ENCODE results near the gene INSC. TPM values are rescaled to one million over a fixed set of nuclear protein-coding genes. Genes with fewer than 3 reads are reported as not detected.

Gene INSC
- total and polyA plus RNA-seq, 10 donors, result 0.04 to 1.8 (median 0.29) TPM; not detected in 2

- 73 to 86% (median 75%) methylated on average over 2 to 3 of the region's 3 CpGs for WGBS, 5 donors
- intact Hi-C loops (cut with DNase I; ENCODE audit: low total_unique reads), result no loop called here
- H3K27me3 ChIP-seq (replicated peaks in 1 of 7), result no peaks in the 10 kb centered on the region
- no peak for TF ChIP-seq POLR2A (IDR thresholded peaks at IDR 0.05)
- no peak for TF ChIP-seq POLR2AphosphoS5 (IDR thresholded peaks at IDR 0.05)
- no peak for TF ChIP-seq CTCF (IDR thresholded peaks at IDR 0.05 in 8 of 11, conservative IDR thresholded peaks at IDR 0.05 in 3 of 11)
- no peak for DNase-seq
- no peaks in the 10 kb centered on the region for H3K36me3 ChIP-seq
- H3K27ac ChIP-seq, result no peak overlapping the region
- no peaks in the 10 kb centered on the region for H3K4me1 ChIP-seq
- no peaks in the 10 kb centered on the region for H3K9me3 ChIP-seq
- H3K4me3 ChIP-seq, result no peak overlapping the region
Measured at GRCh38 chr11:15141381-15141780, 26.7 kb downstream of the INSC start.

- no peaks in the 10 kb centered on the region for H3K4me1 ChIP-seq
- no peak overlapping the region for H3K27ac ChIP-seq
- peaks cover 0 to 2% (median 0%) of the 10 kb centered on the region in 7 donors for H3K27me3 ChIP-seq (replicated peaks in 1 of 7)
- DNase-seq, result no peak
- H3K4me3 ChIP-seq, result no peak overlapping the region
- no peaks in the 10 kb centered on the region for H3K36me3 ChIP-seq
- no peaks in the 10 kb centered on the region for H3K9me3 ChIP-seq
- TF ChIP-seq CTCF (IDR thresholded peaks at IDR 0.05 in 8 of 11, conservative IDR thresholded peaks at IDR 0.05 in 3 of 11) (no peak), POLR2AphosphoS5 (IDR thresholded peaks at IDR 0.05) (no peak)
- intact Hi-C loops (cut with DNase I; ENCODE audit: low total_unique reads), result no loop called here
- WGBS, 5 donors, result 75 to 82% (median 79%) methylated on average over 7 of the region's 7 CpGs
Measured at GRCh38 chr11:15142838-15143237, 28.1 kb downstream of the INSC start.

- DNase-seq, result no peak
- TF ChIP-seq POLR2A (IDR thresholded peaks at IDR 0.05), result no peak
- no peak for TF ChIP-seq CTCF (IDR thresholded peaks at IDR 0.05 in 8 of 11, conservative IDR thresholded peaks at IDR 0.05 in 3 of 11)
- no peak for TF ChIP-seq POLR2AphosphoS5 (IDR thresholded peaks at IDR 0.05)
- Histone ChIP-seq H3K4me1 (no peaks in the 10 kb centered on the region), H3K36me3 (no peaks in the 10 kb centered on the region), H3K27ac (no peak overlapping the region), H3K9me3 (no peaks in the 10 kb centered on the region), H3K27me3 (replicated peaks in 1 of 7) (peaks cover 0 to 6% (median 0%) of the 10 kb centered on the region in 7 donors), H3K4me3 (no peak overlapping the region)
- intact Hi-C loops (cut with DNase I; ENCODE audit: low total_unique reads), result no loop called here
Measured at GRCh38 chr11:15143855-15144254, 29.1 kb downstream of the INSC start.

GRCh38 chr11:15144347-15144746 lies 29.6 kb downstream of the INSC start:
- 88 to 95% (median 93%) methylated on average over 1 of the region's 1 CpG for WGBS, 5 donors
- H3K4me1 ChIP-seq, result no peaks in the 10 kb centered on the region
- H3K4me3 ChIP-seq, result no peak overlapping the region
- no peak for DNase-seq
- intact Hi-C loops (cut with DNase I; ENCODE audit: low total_unique reads), result no loop called here
- TF ChIP-seq POLR2AphosphoS5 (IDR thresholded peaks at IDR 0.05) (no peak), CTCF (IDR thresholded peaks at IDR 0.05 in 8 of 11, conservative IDR thresholded peaks at IDR 0.05 in 3 of 11) (no peak), POLR2A (IDR thresholded peaks at IDR 0.05) (no peak)
- H3K36me3 ChIP-seq, result no peaks in the 10 kb centered on the region
- no peak overlapping the region for H3K27ac ChIP-seq
- H3K27me3 ChIP-seq (replicated peaks in 1 of 7), result peaks cover 0 to 6% (median 0%) of the 10 kb centered on the region in 7 donors
- no peaks in the 10 kb centered on the region for H3K9me3 ChIP-seq

Data from spleen (tissue), 11 donors.